Inflammatory macrophage treated with lipopolysaccharide for 1 hour (primary cell): Measurements from ENCODE around the gene RIMS3.
"Not testable (repeated sequence)": the region's sequence is repeated elsewhere in the genome, so short reads cannot be mapped to it uniquely, and the experiment has no call there.

Experiments used
- DNase-seq, 2 donors: peaks; one replicate each; pipeline ENCODE4 v3.0.0-alpha.2; 2020 to 2022

RIMS3 gene

DNA sequence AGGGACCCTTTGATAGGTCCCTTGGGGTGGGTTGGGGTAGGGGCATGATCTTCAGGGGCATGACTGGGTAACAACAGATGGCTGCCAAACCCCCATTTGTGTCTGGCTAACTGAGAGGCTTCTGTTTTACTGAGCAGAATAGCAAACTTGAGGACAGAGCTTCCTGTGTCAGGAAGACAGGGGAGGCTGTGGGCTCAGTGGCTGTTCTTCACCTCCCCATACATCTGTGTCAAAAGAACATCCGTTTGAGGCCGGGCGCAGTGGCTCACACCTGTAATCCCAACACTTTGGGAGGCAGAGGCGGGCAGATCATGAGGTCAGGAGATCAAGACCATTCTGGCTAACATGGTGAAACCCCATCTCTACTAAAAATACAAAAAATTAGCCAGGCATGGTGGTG is 35.9 kb downstream of the RIMS3 start:
- DNase-seq: not testable (repeated sequence)

DNA sequence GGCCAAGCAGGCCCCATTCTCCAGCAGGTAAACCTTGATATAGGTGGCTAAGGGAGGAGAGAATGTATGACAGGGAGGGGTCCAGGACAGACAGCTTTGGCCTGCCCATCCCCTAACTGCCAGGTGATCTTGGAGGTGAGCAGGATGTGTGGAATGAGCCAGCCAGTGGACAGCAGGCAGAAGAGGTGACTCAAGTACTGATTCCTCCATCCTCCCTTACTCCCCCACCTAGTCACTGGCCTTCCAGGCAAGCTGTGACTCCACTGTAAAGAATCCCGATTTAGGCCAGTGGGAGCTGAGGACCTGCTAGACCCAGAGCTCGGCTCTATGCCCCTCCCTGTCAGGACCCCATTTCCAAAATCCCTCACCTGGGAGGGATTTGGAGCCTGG is 36.6 kb downstream of the RIMS3 start:
- no peak for DNase-seq

DNA sequence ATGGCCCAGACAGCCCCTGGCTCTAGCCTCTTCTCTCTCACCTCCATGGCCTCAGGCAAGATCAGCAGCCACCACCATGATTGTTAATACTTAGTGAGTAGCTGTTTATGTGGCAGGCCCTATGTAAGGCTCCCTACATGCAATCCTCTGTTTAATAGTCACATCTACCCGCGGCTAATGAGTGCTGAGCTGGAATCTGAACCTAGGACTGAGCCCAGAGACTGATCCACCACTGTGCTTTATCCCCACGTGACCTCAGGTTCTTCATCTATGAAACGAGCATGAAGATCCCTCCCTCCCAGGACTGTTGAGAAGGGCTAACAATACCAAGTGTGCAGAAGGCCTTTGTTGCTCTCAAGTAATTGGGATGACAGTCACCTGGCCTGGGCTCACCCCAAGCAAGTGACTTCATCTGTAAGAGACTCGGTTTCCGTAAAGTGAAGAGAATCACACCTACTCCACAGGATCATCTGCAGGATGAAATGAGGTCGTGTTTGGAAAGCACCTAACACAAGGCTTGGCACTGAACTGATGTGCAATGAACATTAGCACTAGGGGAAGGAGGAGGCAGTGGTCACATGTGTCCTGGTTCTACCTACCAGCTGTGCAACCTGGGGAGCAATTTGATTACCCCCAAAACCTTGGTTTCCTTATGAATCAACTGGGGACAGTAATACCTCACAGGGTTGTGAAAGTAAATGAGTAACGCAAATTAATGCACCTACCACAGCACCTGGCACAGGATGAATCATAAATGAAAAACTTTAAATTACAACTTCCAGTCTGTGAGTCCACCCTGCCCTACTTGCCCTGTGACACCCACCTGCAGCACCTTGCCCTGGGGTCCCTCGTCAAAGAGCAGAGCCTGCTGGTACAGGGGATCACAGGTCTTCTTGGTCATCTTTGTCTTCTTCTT is 37.2 kb downstream of the RIMS3 start:
- no peak for DNase-seq

DNA sequence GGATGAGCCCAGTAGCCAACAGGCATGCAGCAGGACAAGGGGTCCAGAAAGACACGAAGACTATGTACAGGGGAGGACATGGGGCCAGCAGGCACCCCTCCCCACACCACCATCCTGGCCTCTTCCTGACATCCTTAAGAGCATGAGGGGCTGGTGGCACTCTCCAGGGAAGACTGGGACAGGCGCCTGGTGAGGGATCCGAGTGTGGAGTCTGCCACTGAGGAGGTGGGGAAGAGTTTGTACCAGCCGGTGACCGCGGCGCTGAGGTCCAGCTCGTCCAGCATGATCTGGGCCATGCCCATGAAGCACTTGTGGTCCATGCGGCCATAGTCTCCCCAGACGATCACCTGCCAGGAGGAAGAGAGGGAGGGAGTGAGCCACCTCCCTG is 39.1 kb downstream of the RIMS3 start:
- no peak for DNase-seq

DNA sequence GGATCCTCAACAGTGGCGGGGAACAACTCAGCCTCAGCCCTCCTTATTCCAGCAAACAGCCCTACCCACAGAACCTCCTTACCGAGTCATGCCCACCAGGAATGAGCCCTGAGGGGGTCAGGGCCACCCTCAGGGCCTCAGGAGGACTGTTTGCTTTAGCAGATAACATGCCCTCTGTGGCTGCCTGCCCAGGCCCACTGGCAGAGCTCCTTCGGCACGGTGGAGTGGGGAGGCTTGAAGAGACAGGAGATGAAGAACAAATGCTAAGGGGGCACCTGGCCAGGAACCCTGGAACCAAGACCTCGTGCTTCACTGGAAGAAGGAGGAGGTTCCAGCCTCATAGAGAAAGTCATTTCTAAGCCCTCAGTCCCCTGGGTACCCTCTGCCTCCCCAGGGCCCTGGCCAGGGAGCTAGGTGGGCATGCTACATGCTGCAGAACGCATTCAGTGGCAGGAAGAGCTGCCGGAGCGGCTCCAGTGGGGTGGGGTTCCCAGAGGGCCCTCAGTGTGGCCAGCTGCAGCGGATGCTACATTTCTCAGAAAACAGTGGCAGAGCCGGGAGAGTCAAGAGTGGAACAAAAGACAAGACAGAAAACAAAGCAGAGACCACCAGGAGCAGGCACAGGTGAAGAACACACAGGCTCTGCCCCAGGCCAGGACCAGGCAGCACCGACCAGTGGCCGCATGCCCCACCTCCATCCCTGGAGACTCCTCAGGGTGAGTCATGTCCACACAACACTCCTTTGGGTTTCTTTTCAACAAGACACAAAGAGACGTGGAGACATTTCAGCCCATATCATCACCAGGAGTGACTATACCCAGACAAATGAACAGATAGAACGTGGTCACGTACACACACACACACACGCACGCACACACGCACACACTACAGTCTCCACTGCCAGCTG is 39.8 kb downstream of the RIMS3 start:
- no peak for DNase-seq

DNA sequence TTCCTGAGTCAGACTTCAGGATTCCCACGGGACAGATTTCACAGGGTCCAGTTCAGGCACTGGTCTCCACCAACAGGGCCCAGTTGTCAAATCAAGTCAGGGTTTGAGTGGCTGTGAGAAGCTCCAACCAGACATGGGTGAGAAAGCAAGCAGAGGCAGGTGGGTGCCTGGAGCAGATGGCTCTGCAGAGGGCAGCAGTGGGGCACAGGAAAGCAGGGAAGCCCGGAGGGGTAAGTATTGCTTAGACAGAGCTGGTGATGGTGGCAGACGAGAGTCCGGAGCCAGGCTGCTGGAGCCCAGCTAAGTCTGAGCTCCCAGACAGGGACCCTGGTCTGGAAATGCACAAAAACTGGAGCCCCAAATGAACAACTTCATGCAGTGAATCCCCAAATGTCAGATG is 40.4 kb downstream of the RIMS3 start:
- no peak for DNase-seq

DNA sequence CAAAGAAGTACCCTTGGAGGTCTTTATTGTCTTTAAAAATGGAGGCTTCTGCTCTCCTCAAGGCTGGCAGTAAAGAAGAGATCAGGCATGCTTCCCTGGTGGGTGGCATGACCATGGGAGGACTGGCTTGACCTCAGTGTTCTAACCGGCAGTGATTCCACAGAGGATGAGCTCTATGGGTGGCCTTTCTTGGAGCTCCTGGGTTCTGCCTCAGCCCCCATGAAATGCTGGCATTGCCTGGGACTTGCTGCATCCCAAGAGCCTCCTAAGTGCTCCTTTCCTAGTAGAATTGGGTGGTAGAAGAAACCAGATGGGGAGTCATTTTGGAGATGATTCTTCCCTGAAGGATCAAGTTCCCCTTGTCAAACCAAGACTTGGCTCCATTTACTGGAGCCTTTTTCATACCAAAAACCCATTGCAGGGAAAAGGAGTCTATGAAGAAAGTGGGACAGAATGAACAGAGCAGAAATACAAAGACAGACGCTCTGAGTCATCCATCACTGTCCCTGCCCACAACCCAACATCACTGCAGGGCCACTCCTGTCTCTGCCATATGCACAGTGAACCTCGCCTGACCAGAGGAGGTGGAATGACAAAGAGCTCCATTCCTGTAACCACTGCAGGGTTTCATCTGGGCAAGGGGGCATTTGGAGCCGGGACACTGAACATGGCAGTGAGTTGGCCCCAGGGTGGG is 42.4 kb downstream of the RIMS3 start:
- DNase-seq: no peak

DNA sequence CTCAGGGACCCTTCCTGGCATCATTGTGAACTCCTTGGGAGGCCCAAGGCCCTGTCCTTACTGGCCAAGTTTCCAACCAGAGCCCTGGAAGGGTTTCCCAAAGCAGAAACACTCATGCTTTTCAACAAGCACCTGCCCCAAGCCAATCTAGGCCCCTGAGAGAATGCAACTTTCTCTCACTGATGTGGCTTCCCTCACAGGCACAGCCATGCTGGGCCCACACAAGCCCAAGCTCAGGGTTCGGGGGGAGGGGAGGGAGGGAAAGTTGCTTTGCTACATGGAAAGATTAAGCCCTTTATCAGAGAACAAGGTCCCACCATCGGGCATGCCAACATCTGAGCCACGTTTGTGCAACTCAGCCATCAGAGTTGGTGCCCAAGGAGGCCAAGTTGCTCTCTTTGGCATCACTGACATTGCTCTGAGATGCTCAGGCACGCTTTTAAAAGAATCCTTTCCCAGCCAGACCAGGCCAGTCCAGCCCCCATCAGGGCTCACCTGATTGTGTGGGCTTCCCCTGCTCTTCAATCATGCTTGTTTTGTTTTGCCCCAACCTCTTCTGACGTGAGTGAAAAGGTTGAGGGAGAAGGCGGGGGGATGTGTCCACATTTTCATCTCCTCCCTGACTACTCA is 43.5 kb downstream of the RIMS3 start:
- DNase-seq: no peak

DNA sequence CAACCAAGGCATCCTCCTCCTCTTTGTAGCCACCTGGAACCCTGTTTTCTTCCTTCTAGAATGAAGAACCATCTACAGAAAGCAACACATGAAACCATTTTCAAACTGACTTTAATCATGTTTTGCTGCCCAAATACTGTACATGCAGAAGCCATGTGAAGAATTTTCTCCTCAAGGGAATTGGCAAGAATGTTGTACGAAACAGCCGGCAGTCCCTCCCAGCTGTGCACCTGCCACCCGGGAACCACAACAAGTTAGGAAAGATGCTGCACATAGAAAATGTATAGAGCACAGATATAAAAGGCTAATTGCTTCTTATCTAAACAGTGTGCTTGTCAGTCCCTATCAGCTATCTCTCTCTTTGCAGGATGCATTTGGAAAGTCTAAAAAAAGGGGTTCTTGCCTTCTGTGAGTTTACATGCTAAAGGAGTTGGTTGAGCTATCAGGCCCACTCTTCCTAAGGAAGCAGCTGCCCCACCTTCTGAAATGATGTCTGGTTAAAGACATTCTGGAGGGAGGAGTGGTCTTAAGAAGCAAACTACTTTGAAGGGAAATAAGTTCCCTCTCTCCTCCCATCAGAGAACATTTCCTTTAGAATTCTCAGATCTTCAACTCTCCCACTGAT is 44.8 kb downstream of the RIMS3 start:
- DNase-seq: no peak

DNA sequence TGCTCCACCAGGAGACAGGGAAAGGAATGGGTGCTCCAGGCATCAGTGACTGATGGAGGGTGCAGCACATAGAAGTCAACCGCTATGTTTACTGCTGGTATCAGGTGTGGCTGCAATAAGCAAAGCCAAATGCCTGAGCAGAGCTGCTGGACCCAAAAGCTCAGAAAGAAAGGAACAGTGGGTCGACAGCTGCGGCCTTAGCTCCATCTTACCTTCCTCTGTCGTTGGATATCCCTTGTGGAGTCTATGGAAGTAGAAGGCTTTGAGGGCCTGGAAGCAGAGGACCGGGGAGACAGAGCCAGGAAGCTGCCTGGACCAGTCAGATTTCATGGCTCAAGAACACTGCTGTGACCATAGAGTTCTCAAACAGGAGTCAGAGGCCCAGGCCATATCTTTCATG is 45.3 kb downstream of the RIMS3 start:
- DNase-seq: no peak

DNA sequence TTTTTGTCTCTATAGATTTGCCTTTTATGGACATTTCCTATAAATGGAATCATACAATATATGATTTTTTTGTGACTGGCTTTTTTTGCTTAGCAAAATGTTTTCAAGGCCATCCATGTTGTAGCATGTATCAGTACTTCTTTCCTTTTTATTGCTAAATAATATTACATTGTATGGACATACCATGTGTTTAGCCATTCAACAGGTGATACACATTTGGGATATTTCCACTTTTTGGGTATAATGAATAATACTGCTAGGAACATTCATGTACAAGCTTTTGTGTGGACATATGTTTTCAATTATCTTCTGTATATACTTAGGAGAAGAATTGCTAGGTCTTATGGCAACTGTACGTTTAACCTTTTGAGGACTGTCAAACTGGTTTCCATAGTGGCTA is 47.4 kb downstream of the RIMS3 start:
- DNase-seq: no peak

DNA sequence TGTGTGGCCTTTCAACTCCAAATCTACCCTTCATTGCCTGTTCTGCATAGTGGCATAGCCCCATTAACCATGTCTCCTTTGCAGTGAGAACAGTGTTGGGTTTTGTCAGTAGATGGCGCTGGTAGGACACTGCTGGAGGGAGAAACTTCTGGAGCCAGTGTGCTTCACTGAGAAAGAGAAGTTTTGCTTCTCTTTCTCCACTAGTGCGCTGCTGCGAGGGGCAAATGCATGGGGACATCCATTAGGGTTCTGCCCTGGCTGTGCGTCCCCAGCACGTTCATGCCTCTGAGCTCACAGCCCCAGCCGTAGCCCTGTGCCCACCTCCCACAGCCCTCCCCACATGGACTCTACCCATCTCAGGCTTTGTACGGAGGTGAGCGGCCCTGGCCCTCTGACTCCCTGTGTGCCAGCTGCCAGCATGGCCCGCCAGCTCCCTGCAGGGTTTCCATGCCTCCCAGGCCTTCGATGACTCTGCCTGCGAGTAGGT is 53.1 kb downstream of the RIMS3 start:
- peak; percentile 67 to 95 for DNase-seq

DNA sequence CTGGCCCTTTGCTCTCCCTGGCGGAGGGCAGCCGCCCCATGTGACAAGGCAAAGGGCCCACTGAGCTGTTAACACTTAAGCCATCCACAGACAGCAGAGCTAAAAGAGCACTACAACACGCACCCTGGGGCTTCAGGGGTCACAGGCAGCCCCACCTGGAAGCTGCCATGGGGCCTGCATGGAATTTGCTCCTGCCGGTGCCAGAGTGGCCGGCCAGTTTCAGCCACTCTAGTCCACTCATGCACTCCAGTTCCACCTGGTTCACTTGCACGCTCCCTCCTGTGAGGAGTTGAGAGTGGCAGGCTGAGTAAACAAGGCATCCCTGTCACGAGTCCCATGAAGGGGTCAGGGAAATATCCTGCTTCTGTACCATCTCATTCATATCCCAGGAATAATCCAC is 55.3 kb downstream of the RIMS3 start:
- DNase-seq: no peak

DNA sequence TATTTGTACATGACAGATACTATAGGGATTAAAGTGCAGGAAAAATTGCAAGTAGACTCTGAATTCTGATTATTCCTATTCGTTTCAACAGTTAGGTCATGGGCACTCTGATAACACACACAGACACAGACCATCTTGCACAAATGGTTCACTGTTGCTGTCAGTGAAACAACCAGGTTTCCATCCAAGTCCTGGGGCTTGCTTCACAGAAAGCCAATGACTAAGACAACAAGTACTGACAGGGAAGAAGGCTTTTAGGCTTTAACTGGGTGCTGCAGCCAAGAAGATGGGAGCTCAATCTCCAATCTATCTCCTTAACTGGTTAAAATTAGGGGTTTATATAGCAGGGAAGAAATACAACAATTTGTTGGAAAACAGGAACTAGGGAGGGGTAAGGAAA is 57.6 kb downstream of the RIMS3 start:
- DNase-seq: no peak

DNA sequence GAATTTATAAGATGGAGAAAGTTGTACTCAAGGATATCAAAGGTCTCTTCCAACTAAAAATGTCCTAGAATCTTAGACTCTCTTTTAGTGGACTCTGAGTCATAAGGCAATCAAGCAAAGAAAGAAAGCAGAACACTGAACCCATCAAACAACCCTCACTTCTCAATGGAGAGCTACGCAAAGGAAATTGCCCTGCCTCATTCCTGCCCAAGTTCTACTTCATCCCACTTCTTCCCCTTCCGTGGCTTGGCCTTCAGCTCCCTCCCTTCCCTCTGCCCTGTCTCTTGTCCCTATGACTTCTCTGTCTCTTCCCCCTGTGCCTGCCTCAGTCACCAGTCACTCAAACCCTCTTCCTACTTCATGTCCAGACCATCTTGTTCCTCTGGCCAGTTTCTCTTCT is 58.5 kb downstream of the RIMS3 start:
- DNase-seq: peak; percentile 23 to 39

DNA sequence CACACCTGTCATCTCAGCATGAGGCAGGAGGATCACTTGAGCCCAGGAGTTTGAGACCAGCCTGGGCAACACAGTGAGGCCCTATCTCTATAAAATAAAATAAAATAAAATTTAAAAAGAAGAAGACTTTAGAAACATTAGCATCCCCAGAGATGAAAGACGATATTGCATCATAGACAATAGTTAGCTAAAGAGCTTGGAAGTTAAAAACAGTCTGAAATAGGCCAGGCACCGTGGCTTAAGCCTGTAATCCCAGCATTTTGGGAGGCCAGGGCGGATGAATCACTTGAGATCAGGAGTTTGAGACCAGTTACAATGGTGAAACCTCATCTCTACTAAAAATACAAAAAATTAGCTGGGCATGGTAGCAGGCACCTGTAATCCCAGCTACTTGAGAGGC is 59.3 kb downstream of the RIMS3 start:
- DNase-seq: no peak

DNA sequence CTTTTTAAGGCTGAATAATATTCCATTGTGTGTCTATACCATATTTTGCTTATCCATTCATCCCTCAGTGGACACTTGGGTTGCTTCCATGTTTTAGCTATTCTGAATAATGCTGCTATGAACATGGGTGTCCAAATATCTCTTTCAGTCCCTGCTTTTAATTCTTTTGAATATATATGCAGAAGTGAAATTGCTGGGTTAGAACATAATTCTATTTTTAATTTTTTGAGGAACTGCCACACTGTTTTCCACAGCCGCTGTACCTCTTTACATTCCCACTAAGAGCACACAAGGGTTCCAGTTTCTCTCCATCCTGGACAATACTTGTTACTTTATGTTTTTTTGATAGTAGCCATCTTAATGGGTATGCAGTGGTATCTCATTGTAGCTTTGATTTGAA is 65.6 kb downstream of the RIMS3 start:
- peak; percentile 46 to 52 for DNase-seq

DNA sequence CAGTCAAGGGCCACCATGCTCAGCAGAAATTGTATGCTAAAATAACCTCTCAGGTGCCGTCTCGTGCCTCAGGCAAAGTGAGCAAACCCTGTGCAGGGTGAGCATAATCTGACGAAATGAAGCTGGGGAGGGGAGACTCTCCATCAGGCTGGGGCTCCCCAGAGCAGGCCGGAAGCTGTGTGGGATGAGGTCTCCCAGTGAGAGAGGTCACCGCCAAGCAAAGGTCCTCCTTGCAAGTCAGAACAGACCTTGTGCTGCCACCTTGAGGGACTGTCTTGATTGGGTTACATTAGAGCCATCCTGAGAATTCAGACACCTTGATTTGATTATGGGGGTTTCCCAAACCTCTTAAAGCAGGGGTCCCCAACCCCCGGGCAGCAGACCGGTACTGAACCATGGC is 69.9 kb downstream of the RIMS3 start:
- DNase-seq: no peak

DNA sequence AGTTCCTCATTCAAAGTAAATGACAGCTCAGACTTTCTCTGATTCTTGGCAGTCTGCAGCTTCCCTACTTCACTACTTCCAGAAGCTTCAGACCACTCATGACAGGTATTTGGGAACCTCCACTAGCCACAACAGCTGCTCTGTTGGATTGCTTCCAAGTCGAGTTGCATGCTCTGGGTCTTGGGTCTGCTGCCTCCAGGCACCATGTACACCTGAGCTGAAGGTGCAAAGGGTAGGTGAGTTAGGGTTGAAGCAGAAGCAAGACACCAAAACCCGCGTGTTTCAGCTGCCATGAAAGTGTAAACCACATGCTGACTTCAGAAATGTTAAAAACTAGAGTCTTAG is 71.3 kb downstream of the RIMS3 start:
- no peak for DNase-seq

DNA sequence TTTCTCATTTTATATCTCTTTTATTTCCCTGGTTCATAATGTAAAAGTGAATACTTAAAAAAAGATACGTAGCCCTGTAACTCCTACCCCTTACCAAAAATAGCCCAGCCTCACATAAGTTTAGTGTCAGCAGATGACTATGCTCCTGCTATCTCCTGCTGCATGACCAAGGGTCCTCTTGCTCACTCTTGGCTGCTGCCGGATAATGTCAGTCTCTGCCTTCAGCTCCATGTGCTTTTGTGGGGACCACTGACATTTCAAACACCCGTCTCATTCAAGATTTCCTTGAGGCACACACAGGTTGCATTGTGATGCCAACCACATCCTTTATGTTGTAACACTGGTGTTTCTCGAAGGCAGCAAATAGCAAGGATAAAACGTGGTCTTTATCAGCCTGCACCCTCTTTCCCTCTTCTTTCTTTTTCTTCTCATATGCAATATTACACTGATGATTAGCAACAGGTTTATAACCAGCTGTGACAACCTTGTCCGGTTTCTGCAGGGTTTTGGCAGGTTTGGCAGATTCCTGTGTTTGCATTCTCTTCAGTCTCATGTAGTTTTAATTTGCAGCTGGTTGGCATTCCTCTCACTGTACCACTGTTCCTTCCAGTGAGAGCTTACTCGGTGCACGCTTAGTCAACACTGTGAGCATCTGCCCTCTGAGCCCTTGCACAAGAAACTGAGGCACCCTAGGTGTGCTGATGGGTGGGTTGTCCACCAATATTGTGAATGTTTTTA is 71.9 kb downstream of the RIMS3 start:
- DNase-seq: no peak

DNA sequence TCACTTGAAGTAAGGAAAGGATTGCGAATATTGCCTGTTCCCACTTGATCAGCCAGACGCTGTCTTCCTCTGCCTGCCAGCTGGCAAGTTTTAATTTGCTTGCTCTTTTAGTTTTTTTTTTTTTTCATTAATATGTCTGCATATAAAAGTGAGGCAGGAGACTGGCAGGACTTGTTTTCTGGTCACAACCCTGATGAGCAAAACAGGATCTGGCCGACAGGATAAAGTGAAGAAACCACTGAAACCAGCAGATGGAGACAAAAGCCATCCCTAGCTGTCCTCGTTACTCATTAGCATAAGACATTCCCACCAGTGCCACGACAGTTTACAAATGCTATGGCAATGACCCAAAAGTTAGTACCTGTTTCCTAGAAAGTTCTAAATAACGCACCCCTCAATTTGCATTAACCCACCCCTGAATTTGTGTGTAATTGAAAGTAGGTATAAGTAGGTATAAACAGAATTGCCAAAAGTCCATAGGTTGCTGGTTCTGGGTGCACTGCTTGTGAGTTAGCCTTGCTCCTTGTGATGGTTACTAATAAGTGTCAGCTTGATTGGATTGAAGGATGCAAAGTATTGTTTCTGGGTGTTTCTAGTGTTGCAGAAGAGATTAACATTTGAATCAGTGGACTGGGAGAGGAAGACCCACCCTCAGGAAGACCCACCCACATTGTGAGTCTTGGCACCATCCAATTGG is 73.2 kb downstream of the RIMS3 start:
- peak; percentile 55 to 69 for DNase-seq
